Mammary epithelial cell (primary cell): ENCODE data around the gene ARRDC3.

Source experiments
- CTCF ChIP-seq, 2 donors: IDR thresholded peaks in 1 of 2; conservative IDR thresholded peaks in 1 of 2; 2 replicates each; pipeline ENCODE4 v1.5.1; 2011 to 2012; ENCODE audit warnings: inconsistent platforms in 2 of 2, low read length in 2 of 2, mild to moderate bottlenecking in 2 of 2, control low read depth in 1 of 2, low read depth in 1 of 2; ENCODE audit not compliant: insufficient read depth in 1 of 2; ENCODE audit errors: extremely low read depth in 1 of 2
- EZH2 ChIP-seq: IDR thresholded peaks from 2 replicates; pipeline ENCODE4 v1.6.1; 2012; ENCODE audit warnings: low read length, inconsistent platforms, borderline replicate concordance

- no peak for TF ChIP-seq CTCF (conservative IDR thresholded peaks at IDR 0.05 in 1 of 2, IDR thresholded peaks at IDR 0.05 in 1 of 2; ENCODE audit: extremely low read depth in 1 of 2, insufficient read depth in 1 of 2, low read depth in 1 of 2, low read length in 2 of 2)
- TF ChIP-seq EZH2, result no peak
These were observed 4.3 kb downstream of the ARRDC3 start for GRCh38 chr5:91378752-91379211.
